ENCODE measurements around the gene PRSS3.
"Not testable (repeated sequence)": the region's sequence is repeated elsewhere in the genome, so short reads cannot be mapped to it uniquely, and the experiment has no call there.

Gene PRSS3

GRCh38 chr9:33786681-33787080 is 8.7 kb upstream of the PRSS3 start:
- no peak for DNase-seq

GRCh38 chr9:33787839-33788238 is 7.5 kb upstream of the PRSS3 start:
- no peak for DNase-seq

- not testable (repeated sequence) for DNase-seq
Measured at GRCh38 chr9:33789429-33789828, 5.9 kb upstream of the PRSS3 start.

GRCh38 chr9:33791117-33791516 is 4.2 kb upstream of the PRSS3 start:
- peak; percentile 79 for DNase-seq

DNA sequence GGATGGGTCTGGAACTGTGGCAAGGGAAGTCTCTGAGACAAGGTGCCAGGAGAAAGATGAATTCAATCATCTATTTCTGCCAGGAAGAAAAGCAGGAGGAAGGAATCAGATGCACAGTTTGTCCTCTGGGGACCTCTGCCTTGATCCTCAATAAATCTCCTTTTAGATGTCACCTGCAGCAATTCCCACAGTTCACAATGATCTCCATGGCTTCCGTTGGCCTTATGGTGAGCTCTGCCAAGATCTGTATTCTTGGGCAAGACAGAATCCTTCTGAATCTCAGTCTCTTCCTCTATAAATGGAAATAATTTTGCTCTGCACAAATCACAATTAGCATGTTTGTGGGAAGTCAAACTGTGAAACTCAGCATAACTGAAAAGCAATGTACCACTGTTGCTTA is 1.9 kb upstream of the PRSS3 start:
- not testable (repeated sequence) for DNase-seq

DNA sequence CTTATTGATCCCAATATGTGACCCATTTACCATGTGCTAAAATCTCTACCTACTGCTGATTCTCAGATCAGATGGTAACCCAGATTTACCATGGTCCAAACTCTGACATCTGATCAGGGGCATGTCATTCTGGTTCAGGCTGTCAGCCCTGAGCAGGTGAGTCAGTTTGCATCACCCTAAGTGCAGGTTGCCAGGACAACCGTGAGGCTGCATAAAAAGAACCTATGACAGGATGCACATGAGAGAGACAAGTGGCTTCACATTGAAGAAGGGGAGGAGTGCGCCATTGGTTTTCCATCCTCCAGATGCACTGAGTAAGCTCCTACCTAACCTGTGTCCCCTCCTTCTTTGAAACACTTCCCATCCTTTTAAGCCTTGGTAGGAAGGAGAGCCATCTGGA is 801 bp upstream of the PRSS3 start:
- no peak for DNase-seq

DNA sequence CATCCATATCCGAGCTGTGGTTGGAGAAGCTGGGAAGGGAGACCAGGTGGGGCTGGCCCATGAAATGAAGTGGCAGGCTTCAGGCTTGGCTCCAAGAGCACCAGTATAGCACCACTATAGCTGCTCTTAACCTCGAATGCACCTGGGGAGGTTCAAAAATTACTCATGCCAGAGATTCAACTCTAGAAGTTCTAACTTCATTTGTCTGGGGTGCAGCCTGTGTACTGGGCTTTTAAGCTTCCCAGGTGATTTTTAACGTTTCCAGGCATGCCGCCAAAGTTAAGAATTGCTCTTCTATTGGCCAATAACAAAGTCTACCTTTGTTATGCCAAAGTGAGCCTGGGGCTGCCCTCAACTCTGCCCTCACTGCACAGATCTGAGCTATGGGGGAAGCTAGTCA is 458 bp downstream of the PRSS3 start:
- DNase-seq: no peak

- DNase-seq: not testable (repeated sequence)
Measured at GRCh38 chr9:33796679-33797078, 1.3 kb downstream of the PRSS3 start.

DNA sequence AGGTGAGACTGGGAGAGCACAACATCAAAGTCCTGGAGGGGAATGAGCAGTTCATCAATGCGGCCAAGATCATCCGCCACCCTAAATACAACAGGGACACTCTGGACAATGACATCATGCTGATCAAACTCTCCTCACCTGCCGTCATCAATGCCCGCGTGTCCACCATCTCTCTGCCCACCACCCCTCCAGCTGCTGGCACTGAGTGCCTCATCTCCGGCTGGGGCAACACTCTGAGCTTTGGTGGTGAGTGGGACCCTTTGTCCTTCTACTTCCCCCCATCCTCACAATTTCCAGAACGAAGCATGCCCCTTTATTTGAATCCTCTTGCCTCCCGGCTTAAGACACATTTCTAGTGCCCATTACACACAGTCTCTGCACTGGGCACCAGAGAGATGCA is 2.5 kb downstream of the PRSS3 start:
- no peak for DNase-seq

DNA sequence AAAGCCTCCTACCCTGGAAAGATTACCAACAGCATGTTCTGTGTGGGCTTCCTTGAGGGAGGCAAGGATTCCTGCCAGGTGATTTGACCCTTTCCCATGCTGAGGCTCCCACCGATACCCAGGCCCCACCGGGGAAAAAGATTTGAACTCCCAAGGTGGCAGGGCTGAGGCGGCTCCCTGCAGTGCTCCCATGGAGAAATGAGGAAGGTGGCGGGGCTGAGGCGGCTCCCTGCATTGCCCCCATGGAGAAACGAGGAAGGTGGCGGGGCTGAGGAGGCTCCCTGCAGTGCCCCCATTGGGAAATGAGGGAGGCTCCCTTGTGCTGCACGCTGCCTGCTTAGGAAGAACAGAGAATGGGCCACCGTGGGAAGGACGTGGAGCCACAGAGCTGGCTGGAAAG is 3.2 kb downstream of the PRSS3 start:
- no peak for DNase-seq

- no peak for DNase-seq
Measured at GRCh38 chr9:33799928-33800704, 4.8 kb downstream of the PRSS3 start.

GRCh38 chr9:33800886-33801285 is 5.5 kb downstream of the PRSS3 start:
- no peak for DNase-seq

- DNase-seq: not testable (repeated sequence)
Measured at GRCh38 chr9:33801943-33802500, 6.7 kb downstream of the PRSS3 start.

DNA sequence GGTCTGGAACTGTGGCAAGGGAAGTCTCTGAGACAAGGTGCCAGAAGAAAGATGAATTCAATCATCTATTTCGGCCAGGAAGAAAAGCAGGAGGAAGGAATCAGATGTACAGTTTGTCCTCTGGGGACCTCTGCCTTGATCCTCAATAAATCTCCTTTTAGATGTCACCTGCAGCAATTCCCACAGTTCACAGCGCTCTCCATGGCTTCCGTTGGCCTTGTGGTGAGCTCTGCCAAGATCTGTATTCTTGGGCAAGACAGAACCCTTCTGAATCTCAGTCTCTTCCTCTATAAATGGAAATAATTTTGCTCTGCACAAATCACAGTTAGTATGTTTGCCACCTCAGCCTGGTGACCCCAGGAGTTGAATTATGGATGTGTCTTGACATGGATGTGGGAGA is 8.8 kb downstream of the PRSS3 start:
- DNase-seq: not testable (repeated sequence)

- DNase-seq: not testable (repeated sequence)
Measured at GRCh38 chr9:33807156-33807555, 11.8 kb downstream of the PRSS3 start.

- DNase-seq: not testable (repeated sequence)
Measured at GRCh38 chr9:33808979-33809322, 13.6 kb downstream of the PRSS3 start.

- no peak for DNase-seq
Measured at GRCh38 chr9:33809506-33809905, 14.1 kb downstream of the PRSS3 start.

- peak; percentile 85 for DNase-seq
Measured at GRCh38 chr9:33813712-33814641, 18.6 kb downstream of the PRSS3 start.

GRCh38 chr9:33815781-33816180 is 20.4 kb downstream of the PRSS3 start:
- DNase-seq: no peak

DNA sequence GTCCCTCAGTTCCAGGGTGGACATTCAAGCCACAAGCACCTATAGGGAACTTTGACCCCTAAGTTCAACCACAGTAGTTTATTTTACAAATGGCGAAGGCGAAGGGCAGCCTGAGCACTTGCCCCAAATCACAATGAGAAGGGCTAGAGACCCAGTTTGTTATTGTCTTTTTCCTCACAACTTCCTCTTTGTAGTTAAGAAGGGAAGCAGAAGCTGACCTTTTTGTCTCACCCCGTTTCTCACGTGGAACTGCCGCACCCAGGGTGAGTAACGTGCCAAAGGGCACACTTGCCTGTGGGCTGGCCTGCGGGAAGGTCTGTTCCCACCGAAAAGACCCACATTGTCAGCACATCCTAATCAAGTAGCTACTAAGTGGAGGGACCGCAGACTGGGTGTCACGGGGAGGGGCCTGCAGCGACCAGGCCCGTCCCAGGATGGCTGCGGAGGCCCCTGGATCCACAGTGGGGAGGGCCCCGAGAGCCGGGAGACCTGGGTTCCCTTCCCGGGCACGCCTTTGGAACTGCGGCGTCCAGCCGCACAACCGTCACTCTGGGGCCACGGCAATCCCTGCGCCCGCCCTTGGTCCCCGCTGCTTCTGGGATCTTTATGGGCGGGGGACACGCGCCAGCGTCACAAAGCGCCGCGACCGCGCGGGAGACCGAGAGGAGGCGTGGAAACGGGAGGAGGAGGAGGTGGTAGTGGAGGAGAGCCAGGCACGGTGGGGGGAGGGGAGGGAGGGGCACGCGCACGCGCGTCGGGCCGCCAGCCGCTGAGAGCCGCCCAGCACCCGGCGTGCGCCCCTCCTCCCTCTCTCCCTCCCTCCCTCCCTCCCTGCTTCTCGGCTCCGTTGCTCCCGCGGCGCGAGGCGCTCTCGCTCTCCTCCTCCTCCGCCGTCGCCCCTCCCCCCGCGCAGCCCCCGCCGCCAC is 21.2 kb downstream of the PRSS3 start, which contains the start of gene UBE2R2:
Gene UBE2R2, plus strand, starts transcription at position 834 of the 926 bp plus-strand sequence. CDS start 598 bp downstream, outside the sequence.
- peak; percentile 92 for DNase-seq

DNA sequence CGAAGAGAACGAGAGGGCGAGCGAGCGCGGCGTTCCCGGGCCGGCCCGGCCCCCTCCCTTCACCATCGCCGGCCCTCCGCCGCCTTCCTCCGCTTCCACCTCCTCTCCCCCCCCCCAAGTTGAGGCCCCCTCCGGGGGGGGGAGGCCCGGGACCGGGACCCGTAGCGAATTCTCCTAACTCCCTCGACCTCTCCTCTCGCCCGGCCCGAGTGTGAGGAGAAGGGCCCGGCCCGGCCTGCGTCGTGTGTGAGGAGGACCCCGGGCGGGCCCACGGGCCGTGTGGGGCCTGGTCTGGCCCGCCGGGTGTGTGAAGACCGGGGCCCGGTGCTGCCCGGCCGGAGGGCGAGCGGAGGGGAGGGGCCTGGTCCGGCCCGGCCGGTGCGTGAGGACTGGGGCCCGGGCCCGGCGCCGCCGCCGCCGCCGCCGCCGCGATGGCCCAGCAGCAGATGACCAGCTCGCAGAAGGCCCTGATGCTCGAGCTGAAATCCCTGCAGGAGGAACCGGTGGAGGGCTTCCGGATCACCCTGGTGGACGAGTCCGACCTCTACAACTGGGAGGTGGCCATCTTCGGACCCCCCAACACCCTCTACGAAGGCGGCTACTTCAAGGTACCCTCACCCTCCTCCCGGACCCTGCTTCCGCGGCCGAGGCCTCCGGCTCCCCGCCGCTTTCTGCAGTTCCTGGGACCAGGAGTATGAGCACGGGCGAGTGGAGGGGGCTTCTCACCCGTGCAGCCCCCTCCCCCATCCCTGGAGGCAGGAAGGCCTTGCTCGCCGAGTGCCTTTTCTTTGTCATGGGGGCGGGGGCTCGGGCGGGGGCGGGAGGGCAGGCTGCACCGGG is 22.2 kb downstream of the PRSS3 start:
- DNase-seq: peak; percentile 79
